ENCODE results near the gene HIVEP2. TPM values are rescaled to one million over a fixed set of nuclear protein-coding genes. Genes with fewer than 3 reads are reported as not detected.
A peak's percentile ranks its signal among the peaks of the same experiment; 100 is the strongest.

Gene HIVEP2
- total and polyA plus RNA-seq, 8 donors, result 0.58 to 14.3 (median 4.8) TPM

DNA sequence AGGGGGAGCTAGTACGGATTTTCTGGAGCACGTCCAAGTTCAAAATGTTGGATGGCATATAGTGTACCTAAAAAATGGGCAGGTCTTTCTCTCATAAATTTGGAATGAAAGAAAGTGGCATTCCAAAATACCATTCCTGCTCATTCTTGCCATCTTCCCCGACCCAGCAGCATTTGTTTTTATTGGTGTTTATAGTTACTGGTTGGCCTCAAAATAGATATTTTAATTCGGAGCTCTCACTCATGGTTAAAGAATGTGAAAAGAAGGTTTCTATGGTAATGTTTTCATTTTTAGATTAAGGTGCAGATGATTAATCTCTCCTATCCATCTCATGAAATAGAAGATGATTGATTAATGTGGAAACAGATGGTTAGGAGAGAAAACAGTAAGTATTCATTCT, 204.5 kb downstream of the HIVEP2 start:
- no peak for DNase-seq
- H3K4me1 ChIP-seq, result no peaks in the 10 kb centered on the region
- 76 to 87% (median 82%) methylated on average over 4 of the region's 4 CpGs for WGBS, 5 donors
- TF ChIP-seq, protein P1, sequence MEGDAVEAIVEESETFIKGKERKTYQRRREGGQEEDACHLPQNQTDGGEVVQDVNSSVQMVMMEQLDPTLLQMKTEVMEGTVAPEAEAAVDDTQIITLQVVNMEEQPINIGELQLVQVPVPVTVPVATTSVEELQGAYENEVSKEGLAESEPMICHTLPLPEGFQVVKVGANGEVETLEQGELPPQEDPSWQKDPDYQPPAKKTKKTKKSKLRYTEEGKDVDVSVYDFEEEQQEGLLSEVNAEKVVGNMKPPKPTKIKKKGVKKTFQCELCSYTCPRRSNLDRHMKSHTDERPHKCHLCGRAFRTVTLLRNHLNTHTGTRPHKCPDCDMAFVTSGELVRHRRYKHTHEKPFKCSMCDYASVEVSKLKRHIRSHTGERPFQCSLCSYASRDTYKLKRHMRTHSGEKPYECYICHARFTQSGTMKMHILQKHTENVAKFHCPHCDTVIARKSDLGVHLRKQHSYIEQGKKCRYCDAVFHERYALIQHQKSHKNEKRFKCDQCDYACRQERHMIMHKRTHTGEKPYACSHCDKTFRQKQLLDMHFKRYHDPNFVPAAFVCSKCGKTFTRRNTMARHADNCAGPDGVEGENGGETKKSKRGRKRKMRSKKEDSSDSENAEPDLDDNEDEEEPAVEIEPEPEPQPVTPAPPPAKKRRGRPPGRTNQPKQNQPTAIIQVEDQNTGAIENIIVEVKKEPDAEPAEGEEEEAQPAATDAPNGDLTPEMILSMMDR (IDR thresholded peaks at IDR 0.05), result no peak
- no peak for TF ChIP-seq POLR2AphosphoS5 (IDR thresholded peaks at IDR 0.05)
- TF ChIP-seq POLR2A (IDR thresholded peaks at IDR 0.05), result no peak
- TF ChIP-seq EP300 (IDR thresholded peaks at IDR 0.05), result no peak
- H3K27me3 ChIP-seq, result no peaks in the 10 kb centered on the region
- intact Hi-C loops (cut with DNase I; ENCODE audit: low total_unique reads), result no loop called here
- H3K36me3 ChIP-seq, result no peaks in the 10 kb centered on the region
- H3K27ac ChIP-seq, result no peak overlapping the region
- H3K4me3 ChIP-seq, result no peak overlapping the region
- H3K9me3 ChIP-seq, result no peaks in the 10 kb centered on the region

- no peaks in the 10 kb centered on the region for H3K27me3 ChIP-seq
- H3K27ac ChIP-seq, result no peak overlapping the region
- intact Hi-C loops (cut with DNase I; ENCODE audit: low total_unique reads), result no loop called here
- DNase-seq, result no peak
- TF ChIP-seq EP300 (IDR thresholded peaks at IDR 0.05), result no peak
- TF ChIP-seq, protein P1 (IDR thresholded peaks at IDR 0.05), result no peak
- no peak for TF ChIP-seq POLR2A (IDR thresholded peaks at IDR 0.05)
- no peak for TF ChIP-seq POLR2AphosphoS5 (IDR thresholded peaks at IDR 0.05)
- no peaks in the 10 kb centered on the region for H3K4me1 ChIP-seq
- no peaks in the 10 kb centered on the region for H3K36me3 ChIP-seq
- H3K4me3 ChIP-seq, result no peak overlapping the region
- 63 to 93% (median 71%) methylated on average over 2 of the region's 2 CpGs for WGBS, 5 donors
- H3K9me3 ChIP-seq, result no peaks in the 10 kb centered on the region
These were observed 206.2 kb downstream of the HIVEP2 start for GRCh38 chr6:142738731-142739130.

DNA sequence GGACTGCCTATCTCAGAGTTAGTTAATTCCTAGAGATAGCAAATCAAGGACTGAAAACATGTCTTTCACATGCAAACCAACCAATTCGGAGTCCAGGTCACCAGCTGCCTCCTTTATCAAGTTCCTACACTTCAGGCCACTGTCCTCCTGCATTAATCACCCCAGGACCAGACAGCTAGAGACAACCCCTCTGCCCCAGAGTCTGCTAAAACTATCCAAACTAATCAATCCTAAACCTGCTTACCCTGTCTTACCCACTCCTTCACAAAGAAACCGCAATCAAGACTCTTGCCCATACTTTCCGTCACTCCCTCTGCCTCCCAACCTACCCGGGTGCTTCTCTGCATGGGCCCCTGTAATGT, 207.0 kb downstream of the HIVEP2 start:
- no peak overlapping the region for H3K27ac ChIP-seq
- no peak overlapping the region for H3K4me3 ChIP-seq
- H3K4me1 ChIP-seq, result no peaks in the 10 kb centered on the region
- no peak for DNase-seq
- no peaks in the 10 kb centered on the region for H3K27me3 ChIP-seq
- H3K36me3 ChIP-seq, result no peaks in the 10 kb centered on the region
- TF ChIP-seq POLR2A (IDR thresholded peaks at IDR 0.05) (no peak), EP300 (IDR thresholded peaks at IDR 0.05) (no peak), POLR2AphosphoS5 (IDR thresholded peaks at IDR 0.05) (no peak)
- TF ChIP-seq, protein P1 (IDR thresholded peaks at IDR 0.05), result no peak
- 75 to 88% (median 83%) methylated on average over 4 of the region's 4 CpGs for WGBS, 5 donors
- no peaks in the 10 kb centered on the region for H3K9me3 ChIP-seq
- intact Hi-C loops (cut with DNase I; ENCODE audit: low total_unique reads), result no loop called here

GRCh38 chr6:142737368-142738034, 207.5 kb downstream of the HIVEP2 start:
- Histone ChIP-seq H3K27ac (no peak overlapping the region), H3K9me3 (no peaks in the 10 kb centered on the region), H3K27me3 (no peaks in the 10 kb centered on the region), H3K36me3 (no peaks in the 10 kb centered on the region), H3K4me3 (no peak overlapping the region), H3K4me1 (no peaks in the 10 kb centered on the region)
- 63 to 82% (median 77%) methylated on average over 3 of the region's 3 CpGs for WGBS, 5 donors
- TF ChIP-seq POLR2A (IDR thresholded peaks at IDR 0.05) (no peak), POLR2AphosphoS5 (IDR thresholded peaks at IDR 0.05) (no peak), EP300 (IDR thresholded peaks at IDR 0.05) (no peak)
- TF ChIP-seq, protein P1 (IDR thresholded peaks at IDR 0.05), result no peak
- intact Hi-C loops (cut with DNase I; ENCODE audit: low total_unique reads), result no loop called here
- peak in 1 of 2 donors; percentile 43 for DNase-seq

All from stomach (tissue), 9 donors.